NT2/D1 (cell line): ENCODE measurements around the gene PPP6R3.

Experiments
- DNase-seq: peaks from one replicate; pipeline ENCODE4 v3.0.0-alpha.2; 2011; ENCODE audit warnings: low read depth, low spot score
- H3K27me3 ChIP-seq: 2 replicates; pipeline ENCODE4 v1.6.0; 2011; ENCODE audit warnings: mild to moderate bottlenecking; ENCODE audit not compliant: insufficient read length, insufficient read depth
- H3K36me3 ChIP-seq: 2 replicates; pipeline ENCODE4 v1.6.1; 2011; ENCODE audit warnings: mild to moderate bottlenecking, low read length, mixed read lengths; ENCODE audit not compliant: insufficient read depth, insufficient read length
- H3K4me1 ChIP-seq: 2 replicates; pipeline ENCODE4 v1.5.1; 2011; ENCODE audit not compliant: insufficient read depth, insufficient read length
- H3K4me3 ChIP-seq: 2 replicates; pipeline ENCODE4 v1.5.1; 2011; ENCODE audit warnings: low read depth; ENCODE audit not compliant: insufficient read length
- H3K9ac ChIP-seq: 2 replicates; pipeline ENCODE4 v1.6.0; 2011; ENCODE audit warnings: low read depth; ENCODE audit not compliant: insufficient read length
- H3K9me3 ChIP-seq: 2 replicates; pipeline ENCODE4 v1.5.1; 2011; ENCODE audit warnings: mild to moderate bottlenecking, low read length; ENCODE audit not compliant: insufficient read depth
- SUZ12 ChIP-seq: IDR thresholded peaks from 2 replicates; pipeline ENCODE4 v1.6.1; 2011; ENCODE audit not compliant: insufficient read length, insufficient read depth; ENCODE audit errors: extremely low read depth
- YY1 ChIP-seq: IDR thresholded peaks from 2 replicates; pipeline ENCODE4 v1.6.1; 2011; ENCODE audit not compliant: insufficient read length, insufficient read depth
- ZNF274 ChIP-seq: IDR thresholded peaks from 2 replicates; pipeline ENCODE4 v1.6.1; 2011; ENCODE audit warnings: mild to moderate bottlenecking, low read depth, low read length

PPP6R3 gene

DNA sequence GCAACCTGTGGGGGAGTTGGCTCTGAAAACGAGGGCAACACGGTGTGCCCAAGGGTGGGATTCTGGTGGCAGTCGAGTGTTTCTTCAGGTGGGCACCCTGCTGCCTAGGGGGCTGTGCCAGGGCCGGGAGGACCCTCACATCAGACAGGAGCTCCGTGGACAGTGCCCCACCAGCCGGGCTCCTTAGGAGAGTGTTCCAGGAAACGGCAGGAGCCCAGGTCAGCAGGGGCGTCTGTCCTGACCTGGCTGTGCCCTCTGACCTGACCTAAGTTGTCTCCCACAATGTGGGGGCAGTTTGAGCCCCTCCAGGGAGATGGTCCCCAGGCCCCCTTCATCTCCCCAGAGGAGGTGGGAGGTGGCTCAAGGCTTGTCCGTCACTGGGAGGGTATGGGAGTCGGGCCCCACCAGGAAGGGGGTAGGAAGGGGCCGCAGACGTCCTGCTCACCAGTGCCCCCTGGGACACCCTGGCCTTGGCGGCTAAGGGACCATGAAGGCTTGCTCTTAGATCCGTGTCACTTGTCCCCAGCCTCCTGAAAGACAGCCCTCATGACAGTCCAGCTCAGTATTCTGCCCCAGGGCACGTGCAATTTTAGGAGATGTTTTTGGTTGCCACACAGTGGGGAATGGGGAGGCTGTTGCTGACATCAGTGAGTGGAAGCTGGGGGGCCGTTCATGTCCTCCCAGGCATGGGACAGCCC is 191.6 kb downstream of the PPP6R3 start:
- DNase-seq: no peak
- H3K36me3 ChIP-seq: no peaks in the 10 kb centered on the region
- H3K9ac ChIP-seq: no peak overlapping the region
- H3K4me3 ChIP-seq: no peak overlapping the region
- H3K27me3 ChIP-seq: no peaks in the 10 kb centered on the region
- TF ChIP-seq YY1: no peak
- no peak for TF ChIP-seq ZNF274
- TF ChIP-seq SUZ12: no peak
- H3K9me3 ChIP-seq: peaks cover 8% of the 10 kb centered on the region; the same call in 1 of the 2 replicates
- peaks cover 5% of the 10 kb centered on the region for H3K4me1 ChIP-seq

DNA sequence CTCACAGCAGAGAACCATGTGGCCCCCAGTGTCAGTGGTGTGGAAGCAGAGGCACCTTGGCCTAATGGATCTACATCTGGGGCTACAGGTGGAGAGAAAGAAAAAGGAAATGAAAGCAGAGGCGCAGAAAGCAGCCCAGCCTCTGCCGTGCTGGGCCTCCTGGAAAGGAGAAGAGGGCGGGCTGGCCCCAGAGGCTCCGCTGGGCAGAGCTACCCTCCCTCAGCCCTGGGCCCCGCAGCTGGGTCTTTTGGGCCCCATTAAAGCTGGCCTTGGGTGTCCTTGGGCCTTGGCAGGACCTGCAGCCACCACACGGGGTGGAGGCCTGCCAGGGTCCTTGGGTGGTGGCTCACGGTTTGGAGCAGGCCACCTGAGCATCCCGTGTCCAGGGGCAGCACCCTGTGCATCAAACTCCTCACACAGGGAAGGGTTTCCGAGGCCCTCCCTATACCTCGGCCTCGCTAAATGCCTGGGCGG is 192.2 kb downstream of the PPP6R3 start:
- Histone ChIP-seq H3K36me3 (no peaks in the 10 kb centered on the region), H3K9me3 (peaks cover 6% of the 10 kb centered on the region; the same call in 1 of the 2 replicates), H3K27me3 (no peaks in the 10 kb centered on the region), H3K4me1 (peaks cover 5% of the 10 kb centered on the region), H3K4me3 (no peak overlapping the region), H3K9ac (no peak overlapping the region)
- TF ChIP-seq SUZ12: no peak
- TF ChIP-seq ZNF274: no peak
- no peak for TF ChIP-seq YY1
- no peak for DNase-seq

DNA sequence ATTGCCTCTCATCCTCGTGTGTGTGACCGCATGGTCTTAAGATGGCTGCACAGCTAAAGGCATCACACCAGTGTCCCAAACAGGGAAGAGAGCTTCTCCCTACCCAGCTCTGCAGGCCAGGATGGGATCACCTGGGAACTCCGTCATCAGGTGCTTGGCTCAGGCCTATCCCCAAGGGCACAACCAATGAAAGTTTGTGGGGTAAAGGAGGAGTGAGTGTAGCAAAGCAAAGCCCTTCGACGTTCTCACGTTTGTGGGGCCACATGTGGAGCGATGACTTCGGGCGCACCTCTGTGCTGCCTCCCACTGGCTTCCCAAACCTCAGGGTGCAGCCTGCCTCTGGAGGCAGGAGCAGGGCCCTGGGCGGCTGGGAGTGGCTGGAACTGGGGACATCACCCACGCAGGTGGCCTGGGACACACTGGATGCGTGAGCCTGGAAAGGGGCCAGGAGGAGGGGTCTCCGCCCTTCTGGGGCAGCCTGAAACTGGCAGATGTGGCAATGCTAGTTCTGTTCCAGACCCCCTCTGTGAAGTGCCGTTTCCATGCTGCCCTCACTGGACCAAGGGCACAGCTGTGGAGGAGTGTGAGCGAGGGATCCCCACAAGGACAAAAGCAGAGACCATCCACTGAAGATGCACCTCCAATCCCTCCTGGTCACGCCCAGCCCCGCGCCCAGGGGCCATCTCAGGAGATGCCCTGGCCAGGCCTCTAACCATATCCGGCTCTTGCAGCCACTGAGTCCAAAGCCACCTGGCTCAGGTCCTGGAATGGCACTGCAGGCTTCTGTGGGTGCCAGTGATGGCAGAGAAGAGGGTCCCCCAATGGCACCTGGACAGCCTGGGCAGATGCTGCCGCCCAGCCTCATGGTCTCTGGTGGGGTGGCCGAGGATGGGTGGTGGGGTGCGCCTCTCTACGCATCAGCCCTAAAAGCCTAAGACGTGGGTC is 193.2 kb downstream of the PPP6R3 start:
- DNase-seq: no peak
- Histone ChIP-seq H3K36me3 (no peaks in the 10 kb centered on the region), H3K4me1 (peaks cover 5% of the 10 kb centered on the region), H3K9me3 (peaks cover 6% of the 10 kb centered on the region; the same call in 1 of the 2 replicates), H3K27me3 (no peaks in the 10 kb centered on the region), H3K9ac (no peak overlapping the region), H3K4me3 (no peak overlapping the region)
- TF ChIP-seq SUZ12 (no peak), ZNF274 (no peak), YY1 (no peak)

DNA sequence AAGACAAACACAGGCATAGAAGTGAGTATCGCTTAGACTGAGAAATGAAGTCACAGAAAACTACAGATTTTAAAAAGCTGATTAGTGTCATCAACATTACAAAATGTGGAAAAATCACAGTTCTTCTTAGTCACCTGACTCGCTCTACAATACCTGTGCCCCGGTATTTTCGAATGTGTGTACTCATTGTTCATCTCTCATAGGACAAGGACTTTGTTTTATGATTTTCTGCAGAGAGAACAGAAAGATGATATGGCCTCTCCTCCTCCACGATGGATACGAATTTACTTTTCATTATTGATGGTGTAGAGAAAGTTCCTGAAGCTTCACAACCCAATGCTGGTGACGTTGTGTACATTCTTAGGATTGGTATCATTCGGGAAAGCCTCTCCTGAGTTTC is 194.4 kb downstream of the PPP6R3 start:
- Histone ChIP-seq H3K36me3 (no peaks in the 10 kb centered on the region), H3K27me3 (no peaks in the 10 kb centered on the region), H3K4me1 (peaks cover 5% of the 10 kb centered on the region), H3K9ac (no peak overlapping the region), H3K9me3 (peaks cover 6% of the 10 kb centered on the region; the same call in 1 of the 2 replicates), H3K4me3 (no peak overlapping the region)
- TF ChIP-seq ZNF274 (no peak), SUZ12 (no peak), YY1 (no peak)
- DNase-seq: no peak

DNA sequence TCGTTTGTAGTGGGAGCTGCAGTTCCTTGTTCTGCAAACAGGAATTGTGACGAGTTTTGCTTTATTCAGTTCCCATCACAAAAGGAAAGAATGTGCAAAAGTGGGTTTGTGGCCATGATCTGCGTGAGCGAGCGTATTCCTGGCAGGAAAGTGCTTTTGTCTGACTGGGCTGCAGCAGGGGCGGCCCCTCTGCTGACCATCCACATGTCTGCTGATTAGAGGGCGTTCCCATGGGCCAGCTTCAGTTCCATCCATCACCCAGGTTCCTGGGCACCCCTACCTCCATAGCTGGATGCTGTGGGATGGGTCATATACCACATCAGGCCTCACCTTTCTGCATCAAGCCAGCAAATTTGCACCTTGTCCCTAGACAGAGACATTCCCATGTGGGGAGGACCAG is 194.9 kb downstream of the PPP6R3 start:
- Histone ChIP-seq H3K36me3 (no peaks in the 10 kb centered on the region), H3K4me3 (no peak overlapping the region), H3K9me3 (peaks cover 6% of the 10 kb centered on the region; the same call in 1 of the 2 replicates), H3K9ac (no peak overlapping the region), H3K4me1 (peaks cover 5% of the 10 kb centered on the region), H3K27me3 (no peaks in the 10 kb centered on the region)
- DNase-seq: no peak
- no peak for TF ChIP-seq ZNF274
- no peak for TF ChIP-seq SUZ12
- no peak for TF ChIP-seq YY1

DNA sequence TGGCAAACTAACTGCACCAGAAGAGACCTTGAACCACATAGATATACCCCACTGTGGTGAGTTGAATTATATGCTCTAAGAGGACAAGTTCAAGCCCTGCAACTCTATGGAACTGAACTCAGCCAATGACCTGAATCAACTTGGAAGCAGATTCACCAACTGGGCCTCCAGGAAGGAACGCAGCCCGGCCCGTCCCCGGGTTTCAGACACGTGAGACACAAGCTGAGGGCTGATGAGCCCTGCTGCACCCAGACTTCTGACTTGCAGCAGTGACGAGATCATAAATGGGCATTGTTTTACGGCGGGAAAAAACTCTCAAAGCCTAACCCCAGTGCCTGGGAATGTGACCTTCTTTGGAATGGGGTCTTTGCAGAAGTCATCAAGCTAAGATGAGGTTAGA is 195.3 kb downstream of the PPP6R3 start:
- Histone ChIP-seq H3K9me3 (peaks cover 6% of the 10 kb centered on the region; the same call in 1 of the 2 replicates), H3K36me3 (no peaks in the 10 kb centered on the region), H3K4me1 (peaks cover 5% of the 10 kb centered on the region), H3K9ac (no peak overlapping the region), H3K4me3 (no peak overlapping the region), H3K27me3 (peaks cover 1% of the 10 kb centered on the region)
- TF ChIP-seq YY1 (no peak), SUZ12 (no peak), ZNF274 (no peak)
- no peak for DNase-seq

DNA sequence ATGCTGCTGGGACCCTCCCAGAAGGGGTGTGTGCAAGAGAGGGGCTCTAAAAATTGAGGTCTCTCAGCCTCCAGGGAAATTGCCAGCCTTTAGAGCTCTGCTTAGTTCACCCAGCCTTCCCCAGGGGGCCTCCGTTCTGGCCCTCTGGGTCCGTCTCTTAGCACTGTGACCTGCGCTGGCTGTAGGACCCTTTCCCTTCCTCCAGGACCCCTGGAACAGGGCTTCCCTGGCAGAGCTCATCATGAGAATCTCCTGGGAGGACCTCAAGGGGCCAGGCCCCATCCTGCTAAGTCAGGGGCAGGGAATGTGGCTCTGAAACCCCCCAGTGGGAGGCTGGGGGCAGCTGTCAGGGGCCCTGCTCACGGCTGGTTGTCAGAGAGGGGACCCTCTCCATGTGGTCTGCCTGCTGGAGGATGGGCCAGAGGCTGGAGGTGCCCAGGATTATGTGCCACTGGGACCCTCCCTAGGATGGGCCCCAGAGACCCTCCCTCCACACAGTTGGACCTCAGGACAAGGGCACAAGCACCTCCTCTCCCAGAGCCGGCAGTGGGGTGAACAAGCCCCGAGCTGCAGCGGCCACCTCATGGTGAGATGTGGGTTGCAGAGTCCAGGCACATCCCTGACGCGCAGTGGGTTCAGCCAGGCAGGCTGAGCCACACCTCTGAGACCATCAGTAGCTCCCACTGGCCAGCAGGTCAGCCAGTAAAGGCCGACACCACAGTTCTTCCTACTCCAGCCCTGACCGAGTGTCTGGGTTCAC is 196.6 kb downstream of the PPP6R3 start:
- Histone ChIP-seq H3K9me3 (peaks cover 6% of the 10 kb centered on the region; the same call in 1 of the 2 replicates), H3K4me1 (no peaks in the 10 kb centered on the region), H3K27me3 (peaks cover 4% of the 10 kb centered on the region), H3K4me3 (no peak overlapping the region), H3K36me3 (no peaks in the 10 kb centered on the region), H3K9ac (no peak overlapping the region)
- no peak for TF ChIP-seq YY1
- DNase-seq: no peak
